NCI-H446 treated with DMSO at 0.1 percent for 48 hours (cell line): ENCODE measurements around the gene SLX1A.
"Not testable (repeated sequence)": the region's sequence is repeated elsewhere in the genome, so short reads cannot be mapped to it uniquely, and the experiment has no call there.

ENCODE experiments used
- DNase-seq: peaks from one replicate; lab custom pipeline; 2025; lab: John Stamatoyannopoulos, UW

Gene SLX1A

GRCh38 chr16:30184096-30184890 lies 9.4 kb upstream of the SLX1A start:
- DNase-seq: no peak

DNA sequence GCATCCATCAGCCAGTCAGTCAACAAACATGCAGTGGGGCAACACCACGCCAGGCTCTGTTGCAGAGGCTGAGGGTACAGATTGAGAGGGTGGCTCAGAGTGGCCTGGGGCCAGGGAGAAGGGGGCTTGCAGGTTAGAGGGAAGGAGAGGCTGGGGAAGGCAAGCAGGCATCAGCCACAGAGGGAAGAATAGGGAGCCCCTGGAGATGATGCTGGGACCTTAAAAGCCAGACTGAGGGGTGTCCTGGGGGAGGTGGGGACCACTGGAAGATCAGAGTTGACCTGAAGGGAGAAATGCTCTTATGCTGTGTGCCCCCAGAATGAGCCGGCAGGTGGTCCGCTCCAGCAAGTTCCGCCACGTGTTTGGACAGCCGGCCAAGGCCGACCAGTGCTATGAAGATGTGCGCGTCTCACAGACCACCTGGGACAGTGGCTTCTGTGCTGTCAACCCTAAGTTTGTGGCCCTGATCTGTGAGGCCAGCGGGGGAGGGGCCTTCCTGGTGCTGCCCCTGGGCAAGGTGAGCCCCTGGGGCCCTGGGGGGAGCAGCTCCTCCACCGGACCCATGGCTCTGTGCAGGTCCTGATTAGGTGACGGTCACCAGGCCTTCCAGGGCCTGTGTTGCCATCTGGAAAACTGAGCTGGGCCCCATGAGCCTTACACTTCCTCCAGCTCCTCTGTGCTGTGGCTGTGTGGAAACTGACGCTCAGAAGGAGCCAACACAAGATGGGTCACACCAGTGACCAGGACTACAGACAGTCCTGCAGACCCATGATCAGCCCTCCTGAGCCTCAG lies 8.6 kb upstream of the SLX1A start:
- no peak for DNase-seq

GRCh38 chr16:30185683-30186421 lies 7.8 kb upstream of the SLX1A start:
- no peak for DNase-seq

DNA sequence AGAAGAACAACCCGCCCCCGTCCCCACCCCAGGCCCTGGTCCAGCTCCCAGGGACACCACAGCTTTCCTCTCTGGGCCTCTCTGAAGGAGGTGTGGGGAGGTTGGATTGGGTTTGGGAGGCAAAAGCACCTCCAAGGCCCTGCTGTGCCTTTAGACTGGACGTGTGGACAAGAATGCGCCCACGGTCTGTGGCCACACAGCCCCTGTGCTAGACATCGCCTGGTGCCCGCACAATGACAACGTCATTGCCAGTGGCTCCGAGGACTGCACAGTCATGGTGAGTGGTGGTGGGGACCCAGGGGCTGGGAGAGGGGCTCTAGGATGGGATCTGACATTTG lies 7.3 kb upstream of the SLX1A start:
- DNase-seq: no peak

DNA sequence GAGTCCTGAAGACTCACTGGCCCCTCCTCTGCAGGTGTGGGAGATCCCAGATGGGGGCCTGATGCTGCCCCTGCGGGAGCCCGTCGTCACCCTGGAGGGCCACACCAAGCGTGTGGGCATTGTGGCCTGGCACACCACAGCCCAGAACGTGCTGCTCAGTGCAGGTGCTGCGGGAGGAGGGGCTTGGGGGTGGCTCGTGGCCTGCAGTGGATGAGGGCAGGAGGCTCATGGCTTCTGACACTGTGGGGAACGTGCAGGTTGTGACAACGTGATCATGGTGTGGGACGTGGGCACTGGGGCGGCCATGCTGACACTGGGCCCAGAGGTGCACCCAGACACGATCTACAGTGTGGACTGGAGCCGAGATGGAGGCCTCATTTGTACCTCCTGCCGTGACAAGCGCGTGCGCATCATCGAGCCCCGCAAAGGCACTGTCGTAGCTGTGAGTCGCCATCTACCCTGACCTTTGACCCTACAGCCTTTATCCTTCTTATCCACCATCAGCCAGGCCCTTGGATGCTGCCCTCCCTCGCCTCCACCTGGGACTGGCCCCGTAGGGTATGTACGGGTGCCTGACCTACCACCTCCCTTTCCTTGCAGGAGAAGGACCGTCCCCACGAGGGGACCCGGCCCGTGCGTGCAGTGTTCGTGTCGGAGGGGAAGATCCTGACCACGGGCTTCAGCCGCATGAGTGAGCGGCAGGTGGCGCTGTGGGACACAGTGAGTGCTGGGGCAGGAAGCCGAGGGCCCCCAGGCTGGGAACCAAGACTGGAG lies 6.7 kb upstream of the SLX1A start:
- no peak for DNase-seq

- no peak for DNase-seq
These were observed 6.2 kb upstream of the SLX1A start for GRCh38 chr16:30187556-30187865.

- no peak for DNase-seq
These were observed 5.6 kb upstream of the SLX1A start for GRCh38 chr16:30187971-30188561.

DNA sequence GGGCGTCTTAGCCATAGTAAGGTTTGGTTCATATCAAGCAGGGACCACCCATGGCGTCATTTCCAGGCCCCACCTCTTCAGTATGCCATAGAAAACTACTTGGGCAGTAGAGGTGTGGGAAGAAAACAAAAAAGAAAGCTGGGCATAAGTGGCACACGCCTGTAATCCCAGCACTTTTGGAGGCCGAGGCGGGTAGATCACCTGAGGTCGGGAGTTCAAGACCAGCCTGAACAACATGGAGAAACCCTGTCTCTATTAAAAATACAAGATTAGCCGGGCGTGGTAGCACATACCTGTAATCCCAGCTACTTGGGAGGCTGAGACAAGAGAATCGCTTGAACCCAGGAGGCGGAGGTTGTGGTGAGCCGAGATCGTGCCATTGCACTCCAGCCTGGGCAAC lies 2.5 kb upstream of the SLX1A start:
- not testable (repeated sequence) for DNase-seq

DNA sequence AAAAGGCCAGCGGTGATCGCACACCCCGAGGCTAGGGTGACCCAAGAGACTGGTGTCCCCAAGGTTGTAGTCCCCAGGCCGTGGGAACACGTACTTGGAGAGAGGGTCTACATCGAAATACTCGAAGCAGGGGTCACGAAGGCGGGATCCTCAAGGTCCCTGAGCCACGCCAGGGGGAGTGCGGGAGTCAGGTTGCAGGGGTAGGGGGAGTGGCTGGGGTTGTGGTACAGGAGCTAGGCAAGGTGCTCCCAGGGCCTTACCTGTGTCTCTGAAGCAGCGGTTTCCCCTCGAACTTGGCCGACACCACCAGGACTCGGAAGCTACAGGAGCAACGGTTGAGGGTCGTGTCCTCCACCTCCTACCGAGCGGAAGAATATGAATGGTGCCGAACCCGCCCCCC lies 577 bp upstream of the SLX1A start:
- not testable (repeated sequence) for DNase-seq

- not testable (repeated sequence) for DNase-seq
These were observed 674 bp downstream of the SLX1A start for GRCh38 chr16:30194172-30194925.

- DNase-seq: not testable (repeated sequence)
These were observed 3.3 kb downstream of the SLX1A start for GRCh38 chr16:30197001-30197400.

GRCh38 chr16:30199049-30199448 lies 5.4 kb downstream of the SLX1A start, which contains the start of gene SULT1A3:
SULT1A3 (plus strand) TSS chr16:30199255; CDS start chr16:30200729, 1,474 bp downstream.
- not testable (repeated sequence) for DNase-seq

DNA sequence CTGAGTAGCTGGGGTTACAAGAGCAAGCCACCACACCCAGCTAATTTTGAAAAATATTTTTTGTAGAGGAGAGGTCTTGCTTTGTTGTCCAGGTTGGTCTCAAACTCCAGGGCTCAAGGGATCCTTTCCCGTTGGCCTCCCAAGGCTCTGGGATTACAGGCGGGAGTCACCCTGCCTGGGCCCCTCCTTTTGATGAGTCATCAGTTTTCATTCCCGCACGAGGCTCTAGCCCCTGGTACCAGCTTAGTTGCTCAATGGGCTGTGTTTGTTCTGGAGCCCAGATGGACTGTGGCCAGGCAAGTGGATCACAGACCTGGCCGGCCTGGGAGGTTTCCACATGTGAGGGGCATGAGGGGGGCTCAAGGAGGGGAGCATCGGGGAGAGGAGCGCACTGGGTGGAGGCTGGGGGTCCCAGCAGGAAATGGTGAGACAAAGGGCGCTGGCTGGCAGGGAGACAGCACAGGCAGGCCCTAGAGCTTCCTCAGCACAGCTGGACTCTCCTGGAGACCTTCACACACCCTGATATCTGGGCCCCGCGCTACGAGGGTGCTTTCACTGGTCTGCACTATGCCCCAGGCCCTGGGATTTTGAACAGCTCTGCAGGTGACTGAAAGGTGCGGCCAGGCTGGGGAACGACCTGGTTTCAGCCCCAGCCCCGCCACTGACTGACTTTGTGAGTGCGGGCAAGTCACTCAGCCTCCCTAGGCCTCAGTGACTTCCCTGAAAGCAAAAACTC lies 6.1 kb downstream of the SLX1A start:
- not testable (repeated sequence) for DNase-seq

DNA sequence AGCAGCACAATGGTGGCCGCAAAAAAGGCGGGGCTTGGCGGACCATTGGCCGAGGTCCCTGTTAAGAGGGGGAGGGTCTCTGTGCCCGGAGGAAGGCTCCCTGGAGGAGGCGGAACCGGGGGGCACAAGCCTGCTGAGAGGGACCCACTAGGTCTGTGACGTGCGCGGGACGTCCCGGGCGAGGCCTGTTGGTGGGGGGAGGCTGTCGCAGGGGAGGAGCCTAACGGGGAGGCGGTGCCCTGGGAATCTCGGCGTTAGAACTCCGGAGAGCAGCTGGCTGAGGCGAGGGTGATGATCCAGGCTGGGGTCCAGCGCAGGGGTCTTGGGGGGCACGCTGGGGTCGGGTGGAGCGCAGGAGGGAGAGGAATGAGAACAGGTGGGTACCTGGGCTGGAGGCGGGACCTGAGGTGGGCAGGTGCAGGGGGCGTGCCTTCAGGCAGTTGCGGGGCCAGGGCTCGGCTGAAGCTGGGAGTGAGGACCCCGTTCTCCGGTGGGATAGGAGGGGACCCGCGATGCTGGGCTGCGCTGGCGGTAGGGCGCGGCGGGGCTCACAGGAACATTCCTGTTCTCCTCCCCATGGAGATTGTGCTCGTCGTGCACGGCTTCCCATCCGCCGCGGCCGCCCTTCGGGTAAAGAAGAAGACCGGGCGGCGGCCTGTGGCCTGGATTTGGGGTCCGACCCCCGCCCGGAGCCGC lies 12.0 kb downstream of the SLX1A start:
- not testable (repeated sequence) for DNase-seq

GRCh38 chr16:30206252-30206651 lies 12.6 kb downstream of the SLX1A start:
- DNase-seq: not testable (repeated sequence)

GRCh38 chr16:30207063-30207704 lies 13.5 kb downstream of the SLX1A start:
- not testable (repeated sequence) for DNase-seq

GRCh38 chr16:30209032-30209431 lies 15.4 kb downstream of the SLX1A start:
- DNase-seq: not testable (repeated sequence)

DNA sequence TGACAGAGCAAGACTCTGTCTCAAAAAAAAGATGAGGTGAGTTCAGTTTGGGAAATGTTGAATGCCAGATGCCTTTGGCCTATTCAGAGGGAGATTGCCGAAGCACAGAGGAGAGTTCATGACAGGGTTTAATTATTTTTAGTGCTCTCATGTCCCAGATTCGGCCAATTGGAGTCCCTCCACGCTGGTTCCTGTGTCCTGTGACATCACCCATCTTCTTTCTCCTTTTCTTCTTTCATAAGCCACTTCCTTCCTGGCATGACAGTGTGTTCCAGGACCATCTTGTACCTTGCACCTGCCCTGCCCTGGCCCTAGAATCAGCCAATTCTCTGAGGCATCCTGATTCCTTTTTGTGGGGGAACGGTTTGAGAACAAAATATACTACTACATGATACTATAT lies 17.7 kb downstream of the SLX1A start:
- not testable (repeated sequence) for DNase-seq

GRCh38 chr16:30217082-30217481 lies 23.4 kb downstream of the SLX1A start:
- DNase-seq: not testable (repeated sequence)
